T-helper 2 cell treated with Interferon-gamma antibody and Interleukin-4, amounts not matched to agents 5 μg/mL and 100 μg/mL, for 36 hours (primary cell): ENCODE measurements around the gene ANAPC2.

Experiments
- DNase-seq: peaks from one replicate; pipeline ENCODE4 v3.0.0; 2021; ENCODE audit warnings: low spot score
- H3K27ac Mint-ChIP-seq: one replicate; pipeline ENCODE4 v1.8.0; 2021; ENCODE audit warnings: mild to moderate bottlenecking, mixed read lengths
- H3K27me3 Mint-ChIP-seq: one replicate; pipeline ENCODE4 v1.8.0; 2021; ENCODE audit warnings: low read depth, mixed read lengths
- H3K36me3 Mint-ChIP-seq: one replicate; pipeline ENCODE4 v1.8.0; 2021; ENCODE audit warnings: low read depth, mixed read lengths
- H3K4me1 Mint-ChIP-seq: one replicate; pipeline ENCODE4 v1.8.0; 2021; ENCODE audit warnings: low read depth, mixed read lengths
- H3K4me3 Mint-ChIP-seq: one replicate; pipeline ENCODE4 v1.8.0; 2022; ENCODE audit warnings: mild to moderate bottlenecking, moderate library complexity, mixed read lengths
- H3K9me3 Mint-ChIP-seq: one replicate; pipeline ENCODE4 v1.8.0; 2021; ENCODE audit warnings: mixed read lengths

The ANAPC2 gene

DNA sequence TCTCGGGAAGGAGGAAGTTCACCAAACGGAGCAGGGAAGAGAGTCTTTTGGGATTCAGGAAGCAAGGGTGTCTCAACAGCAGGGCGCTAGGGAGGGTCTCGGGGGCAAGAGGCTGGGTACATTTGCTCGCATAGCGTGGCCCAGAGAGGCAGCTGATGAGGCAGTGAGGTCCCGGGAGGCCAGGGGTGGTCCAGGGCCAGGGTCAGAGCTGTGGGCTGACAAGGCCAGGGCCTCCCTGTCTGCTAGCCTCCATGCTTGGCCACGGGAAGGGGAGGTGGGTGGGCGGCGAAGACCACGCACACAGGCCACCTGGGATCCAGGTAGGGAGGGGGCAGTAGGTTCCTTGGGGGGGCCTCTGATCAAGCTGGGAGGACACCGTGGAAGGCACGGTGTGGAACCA lies 23.2 kb upstream of the ANAPC2 start:
- DNase-seq = no peak
- Mint-ChIP-seq H3K4me1 (peaks cover 9% of the 10 kb centered on the region), H3K36me3 (peaks cover 15% of the 10 kb centered on the region), H3K9me3 (no peaks in the 10 kb centered on the region), H3K4me3 (no peak overlapping the region), H3K27me3 (no peaks in the 10 kb centered on the region), H3K27ac (no peak overlapping the region)

DNA sequence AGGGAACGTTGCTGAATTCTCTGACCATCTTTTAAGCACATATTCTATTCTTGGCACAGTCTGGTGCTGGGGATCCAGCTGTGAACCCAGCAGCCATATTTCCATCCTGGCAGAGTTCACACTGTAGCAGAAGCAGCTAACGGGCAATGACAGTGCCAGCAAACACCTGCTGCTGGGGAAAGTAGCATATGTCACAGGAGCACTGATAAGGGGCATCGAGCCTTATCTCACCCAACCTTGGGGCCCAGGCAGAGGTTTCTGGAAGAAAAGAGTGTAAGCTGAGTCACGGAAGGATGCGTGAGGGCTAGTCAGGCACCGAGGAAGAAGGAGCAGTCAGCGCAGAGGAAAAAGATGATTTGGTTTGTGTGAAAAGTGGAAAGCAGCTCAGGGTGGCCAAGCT lies 18.2 kb upstream of the ANAPC2 start:
- Mint-ChIP-seq H3K27ac (peak overlapping the region; percentile 92), H3K36me3 (peaks cover 14% of the 10 kb centered on the region), H3K9me3 (no peaks in the 10 kb centered on the region), H3K4me3 (peak overlapping the region; percentile 95), H3K4me1 (peaks cover 25% of the 10 kb centered on the region), H3K27me3 (no peaks in the 10 kb centered on the region)
- no peak for DNase-seq

DNA sequence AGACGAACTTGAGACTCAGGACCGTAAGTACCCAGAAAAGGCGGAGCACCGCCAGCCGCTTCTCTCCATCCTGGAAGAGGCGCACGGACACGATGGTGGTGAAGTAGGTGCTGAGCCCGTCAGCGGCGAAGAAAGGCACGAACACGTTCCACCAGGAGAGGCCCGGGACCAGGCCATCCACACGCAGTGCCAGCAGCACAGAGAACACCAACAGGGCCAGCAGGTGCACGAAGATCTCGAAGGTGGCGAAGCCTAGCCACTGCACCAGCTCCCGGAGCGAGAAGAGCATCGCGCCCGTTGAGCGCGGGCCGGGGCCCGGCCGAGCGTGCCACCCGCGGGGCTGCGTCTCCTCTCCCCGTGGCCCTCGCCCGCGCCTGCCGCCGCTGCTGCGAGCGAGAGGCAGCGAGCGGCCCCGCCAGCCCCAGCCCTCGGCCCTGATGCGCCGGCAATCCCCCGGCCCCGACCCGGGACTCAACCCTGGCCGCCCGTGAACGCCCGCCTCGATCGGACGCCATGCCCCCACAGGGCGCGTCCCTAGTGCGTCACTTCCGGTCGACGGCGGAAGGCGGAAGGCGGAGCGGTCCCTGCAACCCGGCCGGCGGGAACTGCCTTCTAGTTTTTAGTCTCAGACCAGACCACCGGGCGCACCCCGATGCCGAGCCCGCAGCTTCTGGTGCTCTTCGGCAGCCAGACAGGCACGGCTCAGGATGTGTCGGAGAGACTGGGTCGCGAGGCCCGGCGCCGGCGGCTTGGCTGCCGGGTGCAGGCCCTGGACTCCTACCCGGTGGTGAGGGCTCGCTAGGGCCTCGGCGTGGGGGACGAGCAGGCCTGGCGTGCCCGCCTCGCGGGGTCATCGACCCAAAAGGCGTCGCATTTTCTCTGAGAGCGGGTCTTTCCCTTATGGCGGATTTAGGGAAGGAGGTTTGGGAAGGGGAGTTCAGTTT lies 17.0 kb upstream of the ANAPC2 start, which contains the start of the genes NDOR1 and TMEM203:
Gene NDOR1 (plus strand): TSS at position 575 of the 944 bp plus-strand sequence. CDS start 78 bp downstream, at position 653.
Gene TMEM203 (minus strand): TSS at position 523 of the 944 bp plus-strand sequence. CDS start 234 bp downstream, at position 289.
- H3K4me1 Mint-ChIP-seq = peaks cover 29% of the 10 kb centered on the region
- peak; percentile 94 for DNase-seq
- H3K27ac Mint-ChIP-seq = peak within 1 kb of the TSS; percentile 93
- no peaks in the 10 kb centered on the region for H3K9me3 Mint-ChIP-seq
- H3K27me3 Mint-ChIP-seq = no peaks in the 10 kb centered on the region
- H3K36me3 Mint-ChIP-seq = peaks cover 14% of the 10 kb centered on the region
- H3K4me3 Mint-ChIP-seq = peak within 1 kb of the TSS; percentile 95

- no peaks in the 10 kb centered on the region for H3K27me3 Mint-ChIP-seq
- H3K36me3 Mint-ChIP-seq = peaks cover 12% of the 10 kb centered on the region
- no peaks in the 10 kb centered on the region for H3K9me3 Mint-ChIP-seq
- peak overlapping the region; percentile 95 for H3K4me3 Mint-ChIP-seq
- H3K27ac Mint-ChIP-seq = peak overlapping the region; percentile 93
- DNase-seq = no peak
- peaks cover 29% of the 10 kb centered on the region for H3K4me1 Mint-ChIP-seq
Observed at GRCh38 chr9:137204731-137205125, 16.4 kb upstream of the ANAPC2 start.

DNA sequence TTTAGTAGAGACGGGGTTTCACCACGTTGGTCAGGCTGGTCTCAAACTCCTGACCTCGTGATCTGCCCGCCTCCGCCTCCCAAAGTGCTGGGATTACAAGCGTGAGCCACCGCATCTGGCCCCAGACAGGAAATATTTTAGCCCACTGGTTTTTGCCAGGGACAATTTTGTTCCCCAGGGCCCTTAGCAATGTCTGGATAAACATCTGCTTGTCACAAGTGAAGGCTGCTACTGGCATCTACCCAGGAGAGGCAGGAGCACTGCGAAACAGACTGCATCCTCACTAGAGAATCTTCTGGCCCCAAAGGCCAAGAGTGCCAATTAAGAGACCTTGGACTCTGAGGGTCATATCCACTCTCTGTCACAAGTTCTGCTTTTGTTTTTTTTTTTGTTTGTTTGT lies 14.6 kb upstream of the ANAPC2 start:
- no peaks in the 10 kb centered on the region for H3K27me3 Mint-ChIP-seq
- DNase-seq = no peak
- no peak overlapping the region for H3K4me3 Mint-ChIP-seq
- no peaks in the 10 kb centered on the region for H3K9me3 Mint-ChIP-seq
- H3K27ac Mint-ChIP-seq = no peak overlapping the region
- peaks cover 31% of the 10 kb centered on the region for H3K4me1 Mint-ChIP-seq
- peaks cover 9% of the 10 kb centered on the region for H3K36me3 Mint-ChIP-seq

- Mint-ChIP-seq H3K4me3 (peak overlapping the region; percentile 82), H3K36me3 (peaks cover 4% of the 10 kb centered on the region), H3K9me3 (no peaks in the 10 kb centered on the region), H3K27me3 (no peaks in the 10 kb centered on the region), H3K27ac (peak overlapping the region; percentile 72), H3K4me1 (peaks cover 21% of the 10 kb centered on the region)
- no peak for DNase-seq
Observed at GRCh38 chr9:137201205-137201868, 13.0 kb upstream of the ANAPC2 start.

- peak; percentile 99 for DNase-seq
- Mint-ChIP-seq H3K27me3 (no peaks in the 10 kb centered on the region), H3K9me3 (no peaks in the 10 kb centered on the region), H3K4me3 (peak within 1 kb of the TSS; percentile 83), H3K4me1 (peaks cover 21% of the 10 kb centered on the region), H3K27ac (peak within 1 kb of the TSS; percentile 72), H3K36me3 (peaks cover 4% of the 10 kb centered on the region)
Observed at GRCh38 chr9:137200311-137201204, 12.2 kb upstream of the ANAPC2 start, which contains the start of gene TPRN. TSS of gene TPRN (minus strand) at chr9:137200741. CDS start at chr9:137200711, 30 bp downstream.

- Mint-ChIP-seq H3K4me1 (peaks cover 18% of the 10 kb centered on the region), H3K9me3 (no peaks in the 10 kb centered on the region), H3K27me3 (no peaks in the 10 kb centered on the region), H3K27ac (peak overlapping the region; percentile 55), H3K4me3 (peak overlapping the region; percentile 83), H3K36me3 (peaks cover 4% of the 10 kb centered on the region)
- no peak for DNase-seq
Observed at GRCh38 chr9:137199411-137200121, 11.2 kb upstream of the ANAPC2 start.

GRCh38 chr9:137198902-137199283 lies 10.5 kb upstream of the ANAPC2 start:
- Mint-ChIP-seq H3K36me3 (peaks cover 4% of the 10 kb centered on the region), H3K4me1 (peaks cover 13% of the 10 kb centered on the region), H3K4me3 (no peak overlapping the region), H3K9me3 (no peaks in the 10 kb centered on the region), H3K27ac (no peak overlapping the region), H3K27me3 (no peaks in the 10 kb centered on the region)
- no peak for DNase-seq

GRCh38 chr9:137198051-137198901 lies 9.9 kb upstream of the ANAPC2 start:
- no peak for DNase-seq
- Mint-ChIP-seq H3K9me3 (no peaks in the 10 kb centered on the region), H3K4me3 (no peak overlapping the region), H3K36me3 (peaks cover 4% of the 10 kb centered on the region), H3K4me1 (peaks cover 12% of the 10 kb centered on the region), H3K27me3 (no peaks in the 10 kb centered on the region), H3K27ac (no peak overlapping the region)

GRCh38 chr9:137195525-137196220 lies 7.3 kb upstream of the ANAPC2 start:
- no peaks in the 10 kb centered on the region for H3K9me3 Mint-ChIP-seq

GRCh38 chr9:137194909-137195308 lies 6.5 kb upstream of the ANAPC2 start:
- H3K9me3 Mint-ChIP-seq = no peaks in the 10 kb centered on the region
- H3K4me3 Mint-ChIP-seq = no peak overlapping the region
- no peak overlapping the region for H3K27ac Mint-ChIP-seq
- DNase-seq = no peak
- peaks cover 10% of the 10 kb centered on the region for H3K36me3 Mint-ChIP-seq
- peaks cover 3% of the 10 kb centered on the region for H3K4me1 Mint-ChIP-seq
- no peaks in the 10 kb centered on the region for H3K27me3 Mint-ChIP-seq

More at GRCh38 chr9:137195525-137196220, 7.3 kb upstream of the ANAPC2 start:
- peaks cover 3% of the 10 kb centered on the region for H3K4me1 Mint-ChIP-seq
- no peak overlapping the region for H3K27ac Mint-ChIP-seq
- H3K27me3 Mint-ChIP-seq = no peaks in the 10 kb centered on the region
- H3K4me3 Mint-ChIP-seq = no peak overlapping the region
- H3K36me3 Mint-ChIP-seq = peaks cover 8% of the 10 kb centered on the region
- DNase-seq = no peak
